ENCODE data around the gene NLGN4X.

GRCh38 chrX:6053141-6053540, 175.5 kb downstream of the NLGN4X start:
- TF ChIP-seq, protein P1, sequence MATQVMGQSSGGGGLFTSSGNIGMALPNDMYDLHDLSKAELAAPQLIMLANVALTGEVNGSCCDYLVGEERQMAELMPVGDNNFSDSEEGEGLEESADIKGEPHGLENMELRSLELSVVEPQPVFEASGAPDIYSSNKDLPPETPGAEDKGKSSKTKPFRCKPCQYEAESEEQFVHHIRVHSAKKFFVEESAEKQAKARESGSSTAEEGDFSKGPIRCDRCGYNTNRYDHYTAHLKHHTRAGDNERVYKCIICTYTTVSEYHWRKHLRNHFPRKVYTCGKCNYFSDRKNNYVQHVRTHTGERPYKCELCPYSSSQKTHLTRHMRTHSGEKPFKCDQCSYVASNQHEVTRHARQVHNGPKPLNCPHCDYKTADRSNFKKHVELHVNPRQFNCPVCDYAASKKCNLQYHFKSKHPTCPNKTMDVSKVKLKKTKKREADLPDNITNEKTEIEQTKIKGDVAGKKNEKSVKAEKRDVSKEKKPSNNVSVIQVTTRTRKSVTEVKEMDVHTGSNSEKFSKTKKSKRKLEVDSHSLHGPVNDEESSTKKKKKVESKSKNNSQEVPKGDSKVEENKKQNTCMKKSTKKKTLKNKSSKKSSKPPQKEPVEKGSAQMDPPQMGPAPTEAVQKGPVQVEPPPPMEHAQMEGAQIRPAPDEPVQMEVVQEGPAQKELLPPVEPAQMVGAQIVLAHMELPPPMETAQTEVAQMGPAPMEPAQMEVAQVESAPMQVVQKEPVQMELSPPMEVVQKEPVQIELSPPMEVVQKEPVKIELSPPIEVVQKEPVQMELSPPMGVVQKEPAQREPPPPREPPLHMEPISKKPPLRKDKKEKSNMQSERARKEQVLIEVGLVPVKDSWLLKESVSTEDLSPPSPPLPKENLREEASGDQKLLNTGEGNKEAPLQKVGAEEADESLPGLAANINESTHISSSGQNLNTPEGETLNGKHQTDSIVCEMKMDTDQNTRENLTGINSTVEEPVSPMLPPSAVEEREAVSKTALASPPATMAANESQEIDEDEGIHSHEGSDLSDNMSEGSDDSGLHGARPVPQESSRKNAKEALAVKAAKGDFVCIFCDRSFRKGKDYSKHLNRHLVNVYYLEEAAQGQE (IDR thresholded peaks at IDR 0.05; ENCODE audit: low read depth, low read length), result no peak
- TF ChIP-seq MAX (IDR thresholded peaks at IDR 0.05; ENCODE audit: low read depth) (no peak), USF2 (IDR thresholded peaks at IDR 0.05; ENCODE audit: borderline replicate concordance, low read depth, low read length) (no peak), CHD2 (IDR thresholded peaks at IDR 0.05; ENCODE audit: low read length, partially characterized antibody) (no peak), GABPA (IDR thresholded peaks at IDR 0.05; ENCODE audit: low read depth) (no peak)
- TF ChIP-seq, protein P2, sequence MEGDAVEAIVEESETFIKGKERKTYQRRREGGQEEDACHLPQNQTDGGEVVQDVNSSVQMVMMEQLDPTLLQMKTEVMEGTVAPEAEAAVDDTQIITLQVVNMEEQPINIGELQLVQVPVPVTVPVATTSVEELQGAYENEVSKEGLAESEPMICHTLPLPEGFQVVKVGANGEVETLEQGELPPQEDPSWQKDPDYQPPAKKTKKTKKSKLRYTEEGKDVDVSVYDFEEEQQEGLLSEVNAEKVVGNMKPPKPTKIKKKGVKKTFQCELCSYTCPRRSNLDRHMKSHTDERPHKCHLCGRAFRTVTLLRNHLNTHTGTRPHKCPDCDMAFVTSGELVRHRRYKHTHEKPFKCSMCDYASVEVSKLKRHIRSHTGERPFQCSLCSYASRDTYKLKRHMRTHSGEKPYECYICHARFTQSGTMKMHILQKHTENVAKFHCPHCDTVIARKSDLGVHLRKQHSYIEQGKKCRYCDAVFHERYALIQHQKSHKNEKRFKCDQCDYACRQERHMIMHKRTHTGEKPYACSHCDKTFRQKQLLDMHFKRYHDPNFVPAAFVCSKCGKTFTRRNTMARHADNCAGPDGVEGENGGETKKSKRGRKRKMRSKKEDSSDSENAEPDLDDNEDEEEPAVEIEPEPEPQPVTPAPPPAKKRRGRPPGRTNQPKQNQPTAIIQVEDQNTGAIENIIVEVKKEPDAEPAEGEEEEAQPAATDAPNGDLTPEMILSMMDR (IDR thresholded peaks at IDR 0.05), result no peak
- TF ChIP-seq, protein P3, sequence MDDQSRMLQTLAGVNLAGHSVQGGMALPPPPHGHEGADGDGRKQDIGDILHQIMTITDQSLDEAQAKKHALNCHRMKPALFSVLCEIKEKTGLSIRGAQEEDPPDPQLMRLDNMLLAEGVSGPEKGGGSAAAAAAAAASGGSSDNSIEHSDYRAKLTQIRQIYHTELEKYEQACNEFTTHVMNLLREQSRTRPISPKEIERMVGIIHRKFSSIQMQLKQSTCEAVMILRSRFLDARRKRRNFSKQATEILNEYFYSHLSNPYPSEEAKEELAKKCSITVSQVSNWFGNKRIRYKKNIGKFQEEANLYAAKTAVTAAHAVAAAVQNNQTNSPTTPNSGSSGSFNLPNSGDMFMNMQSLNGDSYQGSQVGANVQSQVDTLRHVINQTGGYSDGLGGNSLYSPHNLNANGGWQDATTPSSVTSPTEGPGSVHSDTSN (IDR thresholded peaks at IDR 0.05), result no peak
- TF ChIP-seq, protein P4, sequence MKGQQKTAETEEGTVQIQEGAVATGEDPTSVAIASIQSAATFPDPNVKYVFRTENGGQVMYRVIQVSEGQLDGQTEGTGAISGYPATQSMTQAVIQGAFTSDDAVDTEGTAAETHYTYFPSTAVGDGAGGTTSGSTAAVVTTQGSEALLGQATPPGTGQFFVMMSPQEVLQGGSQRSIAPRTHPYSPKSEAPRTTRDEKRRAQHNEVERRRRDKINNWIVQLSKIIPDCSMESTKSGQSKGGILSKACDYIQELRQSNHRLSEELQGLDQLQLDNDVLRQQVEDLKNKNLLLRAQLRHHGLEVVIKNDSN (IDR thresholded peaks at IDR 0.05; ENCODE audit: borderline replicate concordance, low read depth), result no peak

Data from SK-N-SH (cell line).